Tibial artery (tissue), 4 donors: Measurements from ENCODE around the gene SLCO3A1.

Experiments
- DNase-seq, 2 donors: peaks; one replicate each; pipeline ENCODE4 v3.0.0-alpha.2; 2019
- H3K27ac ChIP-seq, 2 donors: fragments of 200-600 bp; sonication (generic) in 1 of 2; 1 replicate in 1 of 2; 2 replicates in 1 of 2; pipeline ENCODE4 v1.5.1; 2018 to 2019; ENCODE audit warnings: mild to moderate bottlenecking in 1 of 2
- H3K27me3 ChIP-seq, 2 donors: fragments of 200-600 bp; sonication (generic) in 1 of 2; one replicate each; pipeline versions ENCODE4 v1.5.1 to v1.6.0; 2016 to 2019
- H3K36me3 ChIP-seq, 3 donors: fragments of 200-600 bp; sonication (generic) in 2 of 3; one replicate each; pipeline ENCODE4 v1.5.1; 2016 to 2019; ENCODE audit warnings: mild to moderate bottlenecking in 2 of 3
- H3K4me1 ChIP-seq, 4 donors: fragments of 200-600 bp; sonication (generic) in 2 of 4; 1 replicate in 3 of 4; 2 replicates in 1 of 4; pipeline ENCODE4 v1.5.1; 2016 to 2019
- H3K4me3 ChIP-seq, 2 donors: fragments of 200-600 bp; sonication (generic) in 1 of 2; 1 replicate in 1 of 2; 2 replicates in 1 of 2; pipeline ENCODE4 v1.5.1; 2018 to 2019; ENCODE audit warnings: mild to moderate bottlenecking in 2 of 2
- H3K9me3 ChIP-seq, 3 donors: fragments of 200-600 bp; sonication (generic) in 1 of 3; one replicate each; pipeline ENCODE4 v1.5.1; 2016 to 2019
- CTCF ChIP-seq, 2 experiments: fragments of 200-600 bp in 1 of 2; fragments of 450-650 bp in 1 of 2; IDR thresholded peaks; one replicate each; pipeline ENCODE4 v1.5.1; 2017 to 2019; ENCODE audit warnings: antibody characterized with exemption in 2 of 2, mild to moderate bottlenecking in 1 of 2, moderate library complexity in 1 of 2
- intact Hi-C: fragments of 100-400 bp; cut with DNase I; formaldehyde crosslinking; loops from one replicate; pipeline ENCODE4 v1.15.0; 2023; ENCODE audit warnings: low total_unique reads

The SLCO3A1 gene

GRCh38 chr15:91944331-91944730 lies 90.8 kb downstream of the SLCO3A1 start:
- H3K27me3 ChIP-seq = no peaks in the 10 kb centered on the region
- TF ChIP-seq CTCF (IDR thresholded peaks at IDR 0.05) = no peak
- H3K9me3 ChIP-seq = no peaks in the 10 kb centered on the region
- intact Hi-C loops = no loop called here
- DNase-seq = no peak
- H3K4me3 ChIP-seq = no peak overlapping the region
- no peaks in the 10 kb centered on the region for H3K36me3 ChIP-seq
- peaks cover 0 to 79% (median 56%) of the 10 kb centered on the region in 4 donors for H3K4me1 ChIP-seq
- no peak overlapping the region for H3K27ac ChIP-seq

- Histone ChIP-seq H3K9me3 (no peaks in the 10 kb centered on the region), H3K27ac (no peak overlapping the region), H3K4me1 (peaks cover 0 to 69% (median 46%) of the 10 kb centered on the region in 4 donors), H3K36me3 (no peaks in the 10 kb centered on the region), H3K27me3 (no peaks in the 10 kb centered on the region), H3K4me3 (no peak overlapping the region)
- intact Hi-C loops = no loop called here
- no peak for DNase-seq
- no peak for TF ChIP-seq CTCF (IDR thresholded peaks at IDR 0.05)
Observed at GRCh38 chr15:91945385-91945784, 91.9 kb downstream of the SLCO3A1 start.

- intact Hi-C loops = no loop called here
- peaks cover 0 to 62% (median 41%) of the 10 kb centered on the region in 4 donors for H3K4me1 ChIP-seq
- no peaks in the 10 kb centered on the region for H3K27me3 ChIP-seq
- no peak for DNase-seq
- no peak for TF ChIP-seq CTCF (IDR thresholded peaks at IDR 0.05)
- no peaks in the 10 kb centered on the region for H3K9me3 ChIP-seq
- H3K4me3 ChIP-seq = no peak overlapping the region
- no peak overlapping the region for H3K27ac ChIP-seq
- no peaks in the 10 kb centered on the region for H3K36me3 ChIP-seq
Observed at GRCh38 chr15:91946075-91946474, 92.6 kb downstream of the SLCO3A1 start.

GRCh38 chr15:91946581-91947292 lies 93.2 kb downstream of the SLCO3A1 start:
- intact Hi-C loops = no loop called here
- Histone ChIP-seq H3K4me3 (no peak overlapping the region), H3K27ac (no peak overlapping the region), H3K4me1 (peaks cover 0 to 59% (median 39%) of the 10 kb centered on the region in 4 donors), H3K36me3 (no peaks in the 10 kb centered on the region), H3K9me3 (no peaks in the 10 kb centered on the region), H3K27me3 (no peaks in the 10 kb centered on the region)
- DNase-seq = no peak
- no peak for TF ChIP-seq CTCF (IDR thresholded peaks at IDR 0.05)

- intact Hi-C loops = no loop called here
- H3K4me3 ChIP-seq = no peak overlapping the region
- peaks cover 0 to 57% (median 39%) of the 10 kb centered on the region in 4 donors for H3K4me1 ChIP-seq
- TF ChIP-seq CTCF (IDR thresholded peaks at IDR 0.05) = no peak
- no peaks in the 10 kb centered on the region for H3K9me3 ChIP-seq
- DNase-seq = no peak
- H3K27me3 ChIP-seq = no peaks in the 10 kb centered on the region
- H3K27ac ChIP-seq = no peak overlapping the region
- no peaks in the 10 kb centered on the region for H3K36me3 ChIP-seq
Observed at GRCh38 chr15:91947293-91947679, 93.8 kb downstream of the SLCO3A1 start.
